ENCODE measurements around the gene IL4R.
"Not testable (repeated sequence)": the region's sequence is repeated elsewhere in the genome, so short reads cannot be mapped to it uniquely, and the experiment has no call there.

GRCh38 chr16:27409958-27410357, 96.2 kb downstream of the IL4R start:
- not testable (repeated sequence) for TF ChIP-seq CTCF, POLR2AphosphoS5, POLR2A (IDR thresholded peaks at IDR 0.05)
